Measurements from ENCODE around the gene CDH4. TPM values are rescaled to one million over a fixed set of nuclear protein-coding genes. Genes with fewer than 3 reads are reported as not detected.

Gene CDH4
- total RNA-seq, 1 experiment from 2014 or later, result not detected

DNA sequence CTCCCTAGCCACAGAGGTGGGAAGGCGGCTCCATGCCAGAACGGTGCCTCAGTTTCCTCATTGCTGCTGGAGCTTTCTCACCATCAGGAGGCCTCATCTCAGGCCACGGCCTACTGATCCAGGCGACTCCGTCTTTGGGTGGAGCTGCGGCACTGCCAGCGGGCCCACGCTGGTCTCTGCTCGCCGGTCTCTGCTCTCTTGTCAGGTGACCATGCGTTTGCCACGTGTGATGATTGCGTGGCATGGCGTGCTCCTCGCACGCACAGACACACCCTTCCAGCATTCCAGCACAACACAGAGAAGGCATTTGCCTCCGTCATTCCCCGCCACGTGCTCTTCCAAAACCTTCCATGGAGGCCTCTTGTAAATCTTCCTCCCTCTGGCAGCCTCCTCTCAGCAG, 271.1 kb downstream of the CDH4 start:
- DNase-seq, result no peak
- no peaks in the 10 kb centered on the region for H3K4me1 ChIP-seq
- H3K4me3 ChIP-seq (ENCODE audit: low read depth, low read length), result no peak overlapping the region
- no peaks in the 10 kb centered on the region for H3K36me3 ChIP-seq (ENCODE audit: control insufficient read depth, insufficient read depth, low read length)
- no peaks in the 10 kb centered on the region for H3K4me1 Mint-ChIP-seq (ENCODE audit: low read depth, unreplicated experiment)
- no peak overlapping the region for H3K4me3 Mint-ChIP-seq (ENCODE audit: unreplicated experiment)
- H3K27ac Mint-ChIP-seq (ENCODE audit: unreplicated experiment), result no peak overlapping the region
- H3K27me3 ChIP-seq (replicated peaks; ENCODE audit: control insufficient read depth, insufficient read depth, low read length), result no peaks in the 10 kb centered on the region; the same call in 1 of the 2 replicates
- POLR2A ChIA-PET, result no interaction called here
- peaks cover 5% of the 10 kb centered on the region; the same call in 1 of the 2 replicates for H3K9me3 ChIP-seq
- no peaks in the 10 kb centered on the region for H3K36me3 Mint-ChIP-seq (ENCODE audit: insufficient read depth, unreplicated experiment)
- H3K9me3 Mint-ChIP-seq (ENCODE audit: unreplicated experiment), result peaks cover 11% of the 10 kb centered on the region
- intact Hi-C loops (cut with micrococcal nuclease; ENCODE audit: unreplicated experiment), result no loop called here
- peaks cover 46% of the 10 kb centered on the region for H3K27me3 Mint-ChIP-seq (ENCODE audit: insufficient read depth, unreplicated experiment)
- BruUV-seq (replicated peaks), result no TSS peak
- CTCF ChIA-PET, result no interaction called here
- TF ChIP-seq, protein P1, sequence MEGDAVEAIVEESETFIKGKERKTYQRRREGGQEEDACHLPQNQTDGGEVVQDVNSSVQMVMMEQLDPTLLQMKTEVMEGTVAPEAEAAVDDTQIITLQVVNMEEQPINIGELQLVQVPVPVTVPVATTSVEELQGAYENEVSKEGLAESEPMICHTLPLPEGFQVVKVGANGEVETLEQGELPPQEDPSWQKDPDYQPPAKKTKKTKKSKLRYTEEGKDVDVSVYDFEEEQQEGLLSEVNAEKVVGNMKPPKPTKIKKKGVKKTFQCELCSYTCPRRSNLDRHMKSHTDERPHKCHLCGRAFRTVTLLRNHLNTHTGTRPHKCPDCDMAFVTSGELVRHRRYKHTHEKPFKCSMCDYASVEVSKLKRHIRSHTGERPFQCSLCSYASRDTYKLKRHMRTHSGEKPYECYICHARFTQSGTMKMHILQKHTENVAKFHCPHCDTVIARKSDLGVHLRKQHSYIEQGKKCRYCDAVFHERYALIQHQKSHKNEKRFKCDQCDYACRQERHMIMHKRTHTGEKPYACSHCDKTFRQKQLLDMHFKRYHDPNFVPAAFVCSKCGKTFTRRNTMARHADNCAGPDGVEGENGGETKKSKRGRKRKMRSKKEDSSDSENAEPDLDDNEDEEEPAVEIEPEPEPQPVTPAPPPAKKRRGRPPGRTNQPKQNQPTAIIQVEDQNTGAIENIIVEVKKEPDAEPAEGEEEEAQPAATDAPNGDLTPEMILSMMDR (IDR thresholded peaks at IDR 0.05; ENCODE audit: insufficient read depth in 1 of 2, low read depth in 1 of 2, low read length in 1 of 2, severe bottlenecking in 1 of 2, unreplicated experiment in 1 of 2), result no peak

DNA sequence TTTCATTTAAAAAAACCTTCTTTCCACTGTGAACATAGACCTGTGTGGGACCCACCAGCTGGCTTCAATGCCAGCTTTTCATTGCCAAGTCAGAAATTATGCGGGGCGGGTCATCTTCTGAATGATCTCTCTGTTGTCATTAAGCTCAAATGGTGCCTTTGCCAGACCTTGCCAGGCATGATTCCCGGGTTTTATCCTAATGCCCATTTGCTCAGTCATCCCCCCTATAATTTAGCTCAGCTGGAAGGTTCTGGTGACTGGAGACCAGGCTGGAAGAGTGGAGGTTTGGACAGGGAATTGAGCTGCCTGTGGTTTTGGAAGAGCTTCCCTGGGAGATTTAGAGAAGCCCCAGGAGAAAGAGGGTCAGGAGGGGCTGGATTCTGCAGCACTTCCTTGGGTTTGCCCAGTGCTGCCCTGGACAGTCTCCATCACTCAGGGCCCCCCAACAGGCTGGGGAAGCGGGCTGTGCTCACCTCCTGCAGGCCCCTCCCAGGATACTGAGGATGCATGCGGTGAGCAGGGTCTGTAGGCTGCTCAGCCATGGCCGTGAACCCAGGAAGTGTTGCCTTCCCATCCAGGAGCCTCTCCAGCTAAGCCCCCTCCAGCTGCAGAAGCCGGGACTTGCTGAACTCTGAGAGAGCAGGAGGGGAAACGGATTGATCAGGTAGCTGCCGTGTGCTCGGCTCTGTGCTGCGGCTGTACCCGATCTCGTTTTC, 273.0 kb downstream of the CDH4 start:
- CTCF ChIA-PET, result no interaction called here
- H3K27ac Mint-ChIP-seq (ENCODE audit: unreplicated experiment), result no peak overlapping the region
- no peaks in the 10 kb centered on the region; the same call in 1 of the 2 replicates for H3K27me3 ChIP-seq (replicated peaks; ENCODE audit: control insufficient read depth, insufficient read depth, low read length)

DNA sequence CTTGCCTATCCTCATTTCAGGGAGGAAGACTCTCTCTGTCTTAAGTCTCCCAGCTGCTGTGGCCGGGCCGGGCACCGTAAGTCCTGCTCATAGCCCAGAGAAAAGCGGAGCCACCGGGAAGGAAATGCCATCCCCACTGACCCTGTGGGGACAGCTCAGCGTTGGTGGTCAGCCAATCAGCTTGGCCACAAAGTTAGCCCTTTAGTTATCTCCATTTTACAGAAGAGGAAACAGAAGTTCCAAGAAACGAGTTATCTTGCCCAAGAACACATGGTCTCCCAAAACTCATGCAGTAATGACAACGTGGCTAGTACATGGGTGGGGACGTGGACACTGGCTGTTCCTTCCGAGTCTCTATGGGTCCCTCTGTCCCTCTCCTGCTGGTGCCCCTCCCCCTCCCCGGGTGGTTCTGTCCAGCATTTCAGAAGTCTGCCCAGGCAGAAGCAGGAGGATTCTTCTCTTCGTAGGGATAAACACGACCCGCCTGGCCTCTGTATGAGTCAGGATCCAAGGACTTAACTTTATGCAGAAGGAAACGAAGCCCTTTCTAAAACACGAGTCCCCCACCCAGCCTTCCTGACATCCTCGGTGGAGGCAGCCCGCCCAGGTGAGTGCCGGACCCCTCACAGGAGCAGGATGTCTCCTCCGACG, 273.8 kb downstream of the CDH4 start:
- intact Hi-C loops (cut with micrococcal nuclease; ENCODE audit: unreplicated experiment), result no loop called here
- no TSS peak for BruUV-seq (replicated peaks)
- TF ChIP-seq, protein P1 (IDR thresholded peaks at IDR 0.05; ENCODE audit: insufficient read depth in 1 of 2, low read depth in 1 of 2, low read length in 1 of 2, severe bottlenecking in 1 of 2, unreplicated experiment in 1 of 2), result no peak
- CTCF ChIA-PET, result no interaction called here
- Histone ChIP-seq H3K36me3 (ENCODE audit: control insufficient read depth, insufficient read depth, low read length) (no peaks in the 10 kb centered on the region), H3K27me3 (replicated peaks; ENCODE audit: control insufficient read depth, insufficient read depth, low read length) (no peaks in the 10 kb centered on the region; the same call in 1 of the 2 replicates), H3K4me3 (ENCODE audit: low read depth, low read length) (no peak overlapping the region), H3K4me1 (no peaks in the 10 kb centered on the region), H3K9me3 (no peaks in the 10 kb centered on the region)
- Mint-ChIP-seq H3K36me3 (ENCODE audit: insufficient read depth, unreplicated experiment) (no peaks in the 10 kb centered on the region), H3K9me3 (ENCODE audit: unreplicated experiment) (no peaks in the 10 kb centered on the region), H3K4me3 (ENCODE audit: unreplicated experiment) (no peak overlapping the region), H3K27ac (ENCODE audit: unreplicated experiment) (no peak overlapping the region), H3K4me1 (ENCODE audit: low read depth, unreplicated experiment) (no peaks in the 10 kb centered on the region), H3K27me3 (ENCODE audit: insufficient read depth, unreplicated experiment) (peaks cover 47% of the 10 kb centered on the region)
- no peak for DNase-seq
- POLR2A ChIA-PET, result no interaction called here

More for the DNA sequence above, 273.0 kb downstream of the CDH4 start:
- Mint-ChIP-seq H3K9me3 (ENCODE audit: unreplicated experiment) (no peaks in the 10 kb centered on the region), H3K4me1 (ENCODE audit: low read depth, unreplicated experiment) (no peaks in the 10 kb centered on the region), H3K4me3 (ENCODE audit: unreplicated experiment) (no peak overlapping the region), H3K27me3 (ENCODE audit: insufficient read depth, unreplicated experiment) (peaks cover 47% of the 10 kb centered on the region), H3K36me3 (ENCODE audit: insufficient read depth, unreplicated experiment) (no peaks in the 10 kb centered on the region)
- POLR2A ChIA-PET, result no interaction called here
- TF ChIP-seq, protein P1 (IDR thresholded peaks at IDR 0.05; ENCODE audit: insufficient read depth in 1 of 2, low read depth in 1 of 2, low read length in 1 of 2, severe bottlenecking in 1 of 2, unreplicated experiment in 1 of 2), result no peak
- no TSS peak for BruUV-seq (replicated peaks)
- intact Hi-C loops (cut with micrococcal nuclease; ENCODE audit: unreplicated experiment), result no loop called here
- Histone ChIP-seq H3K9me3 (no peaks in the 10 kb centered on the region), H3K36me3 (ENCODE audit: control insufficient read depth, insufficient read depth, low read length) (no peaks in the 10 kb centered on the region), H3K4me3 (ENCODE audit: low read depth, low read length) (no peak overlapping the region), H3K4me1 (no peaks in the 10 kb centered on the region)
- DNase-seq, result no peak
